Smooth muscle cell (in vitro differentiated cells): ENCODE measurements around the gene NUP35. TPM values are rescaled to one million over a fixed set of nuclear protein-coding genes. Genes with fewer than 3 reads are reported as not detected.

Experiments
- DNase-seq: peaks from one replicate; lab custom pipeline; 2025; ENCODE audit not compliant: unreplicated experiment; lab: John Stamatoyannopoulos, UW
- H2AFZ ChIP-seq: fragments of 200-600 bp; sonication (generic); 2 replicates; pipeline ENCODE4 v1.6.0; 2016; ENCODE audit warnings: antibody characterized with exemption, low read depth, mild to moderate bottlenecking
- H3F3A ChIP-seq: fragments of 200-600 bp; sonication (generic); 2 replicates; pipeline ENCODE4 v1.6.0; 2017; ENCODE audit warnings: antibody characterized with exemption, low read depth
- H3K27ac ChIP-seq: fragments of 200-600 bp; sonication (generic); 2 replicates; pipeline ENCODE4 v1.5.1; 2016; ENCODE audit warnings: low read depth, mild to moderate bottlenecking
- H3K27me3 ChIP-seq: fragments of 200-600 bp; sonication (generic); 2 replicates; pipeline ENCODE4 v1.6.1; 2016; ENCODE audit warnings: low read depth, mild to moderate bottlenecking
- H3K36me3 ChIP-seq: fragments of 200-600 bp; sonication (generic); 2 replicates; pipeline ENCODE4 v1.5.1; 2016; ENCODE audit warnings: low read depth
- H3K4me1 ChIP-seq: fragments of 200-600 bp; sonication (generic); 2 replicates; pipeline ENCODE4 v1.5.1; 2016; ENCODE audit warnings: low read depth
- H3K4me2 ChIP-seq: fragments of 200-600 bp; sonication (generic); 2 replicates; pipeline ENCODE4 v1.6.0; 2016; ENCODE audit warnings: mild to moderate bottlenecking
- H3K4me3 ChIP-seq: fragments of 200-600 bp; sonication (generic); 2 replicates; pipeline ENCODE4 v1.5.1; 2016; ENCODE audit warnings: mild to moderate bottlenecking
- H3K79me2 ChIP-seq: fragments of 200-600 bp; sonication (generic); 2 replicates; pipeline ENCODE4 v1.6.0; 2016; ENCODE audit warnings: low read depth, mild to moderate bottlenecking
- H3K9ac ChIP-seq: fragments of 200-600 bp; sonication (generic); 2 replicates; pipeline ENCODE4 v1.6.0; 2016; ENCODE audit warnings: low read depth
- H3K9me3 ChIP-seq: fragments of 200-600 bp; sonication (generic); replicated peaks from 2 replicates; pipeline ENCODE4 v1.5.1; 2016; ENCODE audit warnings: low read depth
- H4K20me1 ChIP-seq: fragments of 200-600 bp; sonication (generic); 2 replicates; pipeline ENCODE4 v1.6.0; 2016; ENCODE audit warnings: low read depth
- WGBS: methylation state at CpG from one replicate; pipeline ENCODE4 v1.1.7; 2016; ENCODE audit warnings: low lambda C conversion rate; 5-methylcytosine and 5-hydroxymethylcytosine counted together
- polyA plus RNA-seq: library from polyadenylated mRNA; unstranded; fragments of >200 nt; fragmentation: Nextera tagmentation; extraction: Ambion mirVana; gene quantifications from 2 replicates; pipeline ENCODE4 v1.2.1, GENCODE V29; 2016
- total RNA-seq: library from RNA; depleted of rRNA; stranded (reverse); fragments of >200 nt; gene quantifications from 2 replicates; pipeline ENCODE4 v1.2.3, GENCODE V29; 2014
- TF ChIP-seq, protein P1 (sequence below): fragments of 200-600 bp; sonication (generic); IDR thresholded peaks from 2 replicates; pipeline ENCODE4 v1.5.1; 2017; ENCODE audit warnings: borderline replicate concordance, mild to moderate bottlenecking, antibody characterized with exemption; ENCODE audit not compliant: insufficient read depth, poor library complexity, severe bottlenecking

Gene NUP35
- total and polyA plus RNA-seq, 2 experiments from 2014 or later, result 3.5 to 14.1 TPM

DNA sequence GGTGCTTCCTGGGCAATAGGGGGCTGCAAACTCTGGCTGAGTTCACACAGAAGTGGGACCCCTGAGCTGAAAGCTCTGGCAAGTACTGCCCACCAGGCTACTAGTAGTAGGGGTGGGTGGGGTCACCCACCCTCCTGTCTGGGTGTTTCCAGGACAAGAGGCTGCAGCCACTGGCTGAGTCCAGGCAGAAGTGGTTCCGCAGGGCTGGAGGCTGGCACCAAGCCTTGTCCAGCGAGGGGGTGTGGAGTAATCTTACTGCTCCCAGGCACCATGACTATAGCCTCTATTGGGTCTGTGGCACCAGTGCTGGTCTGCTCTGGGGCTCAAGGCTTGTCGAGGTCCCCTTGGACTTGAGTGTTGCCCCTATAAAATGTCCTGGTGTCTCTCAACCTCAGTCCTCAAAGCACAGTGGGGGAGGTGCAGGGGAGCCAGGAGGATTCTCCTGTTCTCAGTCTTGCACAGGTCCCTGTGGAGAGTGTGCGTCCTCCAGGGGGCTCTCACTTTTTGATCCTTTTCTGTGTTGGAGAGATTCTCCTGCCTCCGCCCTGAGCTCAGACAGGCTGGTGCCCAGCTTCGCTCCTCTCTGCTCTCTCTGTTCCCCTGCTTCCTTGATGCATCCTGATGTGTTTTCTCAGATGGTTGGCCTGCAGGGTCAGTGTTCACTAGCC lies 48.1 kb downstream of the NUP35 start:
- Histone ChIP-seq H3K27me3 (no peaks in the 10 kb centered on the region), H3K9me3 (no peaks in the 10 kb centered on the region), H3K4me1 (no peaks in the 10 kb centered on the region), H3K79me2 (peaks cover 6% of the 10 kb centered on the region), H3K4me3 (no peak overlapping the region), H3K9ac (no peak overlapping the region), H4K20me1 (no peaks in the 10 kb centered on the region), H2AFZ (no peak overlapping the region), H3K4me2 (no peak overlapping the region), H3F3A (no peaks in the 10 kb centered on the region), H3K27ac (no peak overlapping the region), H3K36me3 (peaks cover 4% of the 10 kb centered on the region)
- 99% methylated on average over 6 of the region's 6 CpGs for WGBS
- DNase-seq, result no peak
- TF ChIP-seq, protein P1, sequence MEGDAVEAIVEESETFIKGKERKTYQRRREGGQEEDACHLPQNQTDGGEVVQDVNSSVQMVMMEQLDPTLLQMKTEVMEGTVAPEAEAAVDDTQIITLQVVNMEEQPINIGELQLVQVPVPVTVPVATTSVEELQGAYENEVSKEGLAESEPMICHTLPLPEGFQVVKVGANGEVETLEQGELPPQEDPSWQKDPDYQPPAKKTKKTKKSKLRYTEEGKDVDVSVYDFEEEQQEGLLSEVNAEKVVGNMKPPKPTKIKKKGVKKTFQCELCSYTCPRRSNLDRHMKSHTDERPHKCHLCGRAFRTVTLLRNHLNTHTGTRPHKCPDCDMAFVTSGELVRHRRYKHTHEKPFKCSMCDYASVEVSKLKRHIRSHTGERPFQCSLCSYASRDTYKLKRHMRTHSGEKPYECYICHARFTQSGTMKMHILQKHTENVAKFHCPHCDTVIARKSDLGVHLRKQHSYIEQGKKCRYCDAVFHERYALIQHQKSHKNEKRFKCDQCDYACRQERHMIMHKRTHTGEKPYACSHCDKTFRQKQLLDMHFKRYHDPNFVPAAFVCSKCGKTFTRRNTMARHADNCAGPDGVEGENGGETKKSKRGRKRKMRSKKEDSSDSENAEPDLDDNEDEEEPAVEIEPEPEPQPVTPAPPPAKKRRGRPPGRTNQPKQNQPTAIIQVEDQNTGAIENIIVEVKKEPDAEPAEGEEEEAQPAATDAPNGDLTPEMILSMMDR, result no peak

DNA sequence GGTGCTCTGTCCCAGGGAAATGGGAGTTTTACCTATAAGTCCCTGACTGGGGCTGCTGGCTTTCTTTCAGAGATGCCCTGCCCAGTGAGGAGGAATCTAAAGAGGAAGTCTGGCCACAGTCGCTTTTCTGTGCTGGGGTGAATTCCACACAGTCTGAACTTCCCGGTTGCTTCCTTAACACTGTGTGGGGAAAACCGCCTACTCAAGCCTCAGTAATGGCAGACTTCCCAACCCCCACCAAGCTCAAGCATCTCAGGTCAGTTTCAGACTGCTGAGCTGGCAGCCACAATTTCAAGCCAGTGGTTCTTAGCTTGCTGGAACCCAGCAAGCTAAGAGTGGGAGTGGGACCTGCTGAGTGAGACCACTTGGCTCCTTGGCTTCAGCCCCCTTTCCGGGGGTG lies 54.9 kb downstream of the NUP35 start:
- WGBS, result 58% methylated on average over 4 of the region's 4 CpGs
- Histone ChIP-seq H3K9me3 (peaks cover 6% of the 10 kb centered on the region), H3K27me3 (no peaks in the 10 kb centered on the region), H3K4me2 (no peak overlapping the region), H3K4me3 (no peak overlapping the region), H3K4me1 (no peaks in the 10 kb centered on the region), H3F3A (no peaks in the 10 kb centered on the region), H3K36me3 (peaks cover 22% of the 10 kb centered on the region), H4K20me1 (no peaks in the 10 kb centered on the region), H3K9ac (no peak overlapping the region), H2AFZ (no peak overlapping the region), H3K27ac (no peak overlapping the region), H3K79me2 (no peaks in the 10 kb centered on the region)
- DNase-seq, result no peak
- TF ChIP-seq, protein P1, result no peak

DNA sequence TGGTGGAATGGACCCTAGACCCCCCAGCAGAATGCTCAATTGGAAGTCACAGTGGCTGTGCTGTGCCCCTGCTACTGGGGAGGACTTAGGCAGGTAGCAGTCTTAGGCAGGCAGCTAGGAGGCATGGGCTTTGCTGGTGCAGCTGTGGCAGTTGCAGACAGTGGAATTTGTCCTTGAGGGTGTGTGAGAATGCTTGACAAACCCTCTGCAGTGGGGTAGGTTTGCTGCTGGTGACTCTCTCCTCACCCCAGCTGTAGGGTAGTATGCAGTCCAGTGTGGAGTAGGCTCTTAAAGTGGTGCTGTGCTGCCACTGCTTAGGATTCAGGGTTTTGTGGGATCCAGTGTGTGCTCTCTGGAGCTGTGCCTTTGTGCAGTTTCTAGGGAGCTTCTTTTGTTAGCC lies 61.3 kb downstream of the NUP35 start:
- Histone ChIP-seq H3K79me2 (no peaks in the 10 kb centered on the region), H3K36me3 (peaks cover 18% of the 10 kb centered on the region), H3K9ac (no peak overlapping the region), H4K20me1 (no peaks in the 10 kb centered on the region), H3K9me3 (peaks cover 6% of the 10 kb centered on the region), H3K4me1 (no peaks in the 10 kb centered on the region), H3K4me2 (no peak overlapping the region), H3F3A (no peaks in the 10 kb centered on the region), H3K27ac (no peak overlapping the region), H3K27me3 (no peaks in the 10 kb centered on the region), H2AFZ (no peak overlapping the region), H3K4me3 (no peak overlapping the region)
- TF ChIP-seq, protein P1, result no peak
- DNase-seq, result no peak

DNA sequence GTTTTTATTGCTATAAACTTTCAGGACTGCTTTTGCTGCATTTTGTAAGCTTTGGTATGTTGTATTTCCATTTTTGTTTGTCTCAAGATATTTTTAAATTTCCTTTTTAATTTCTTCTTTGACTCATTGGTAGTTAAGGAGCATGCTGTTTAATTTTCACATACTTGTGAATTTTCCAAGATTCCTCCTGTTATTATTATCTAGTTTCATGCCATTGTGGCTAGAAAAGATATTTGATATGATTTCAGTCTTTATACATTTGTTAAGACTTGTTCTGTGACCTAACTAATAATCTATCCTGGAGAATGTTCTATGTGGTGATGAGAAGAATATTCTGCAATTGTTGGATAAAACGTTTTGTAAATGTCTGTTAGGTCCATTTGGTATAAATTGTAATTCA lies 62.1 kb downstream of the NUP35 start:
- TF ChIP-seq, protein P1, result no peak

More for the DNA sequence above, 62.1 kb downstream of the NUP35 start:
- H4K20me1 ChIP-seq, result no peaks in the 10 kb centered on the region
- no peak for DNase-seq
- no peaks in the 10 kb centered on the region for H3K4me1 ChIP-seq
- no peak overlapping the region for H2AFZ ChIP-seq
- H3K36me3 ChIP-seq, result peaks cover 18% of the 10 kb centered on the region
- no peaks in the 10 kb centered on the region for H3K27me3 ChIP-seq
- H3K4me2 ChIP-seq, result no peak overlapping the region
- H3F3A ChIP-seq, result no peaks in the 10 kb centered on the region
- H3K79me2 ChIP-seq, result no peaks in the 10 kb centered on the region
- no peak overlapping the region for H3K4me3 ChIP-seq
- H3K27ac ChIP-seq, result no peak overlapping the region
- no peak overlapping the region for H3K9ac ChIP-seq
- WGBS, result 93% methylated on average over 1 of the region's 1 CpG
- H3K9me3 ChIP-seq, result peaks cover 6% of the 10 kb centered on the region
